NCI-H1694 (cell line): ENCODE data around the gene TTLL9.

Source experiments
- DNase-seq: peaks from one replicate; lab custom pipeline; 2025; lab: John Stamatoyannopoulos, UW

Gene TTLL9

GRCh38 chr20:31836853-31837608 lies 33.4 kb upstream of the TTLL9 start:
- DNase-seq = no peak

GRCh38 chr20:31837896-31838397 lies 32.5 kb upstream of the TTLL9 start:
- no peak for DNase-seq

- DNase-seq = no peak
These were observed 31.7 kb upstream of the TTLL9 start for GRCh38 chr20:31838646-31839292.

- DNase-seq = no peak
These were observed 30.5 kb upstream of the TTLL9 start for GRCh38 chr20:31839782-31840487.

GRCh38 chr20:31840906-31841816 lies 29.3 kb upstream of the TTLL9 start:
- DNase-seq = no peak

- DNase-seq = no peak
These were observed 28.5 kb upstream of the TTLL9 start for GRCh38 chr20:31841928-31842327.

GRCh38 chr20:31842471-31843157 lies 27.8 kb upstream of the TTLL9 start:
- DNase-seq = no peak

GRCh38 chr20:31843288-31843687 lies 27.1 kb upstream of the TTLL9 start:
- no peak for DNase-seq

- no peak for DNase-seq
These were observed 26.6 kb upstream of the TTLL9 start for GRCh38 chr20:31843881-31844280.

- DNase-seq = no peak
These were observed 25.6 kb upstream of the TTLL9 start for GRCh38 chr20:31844737-31845299.

- no peak for DNase-seq
These were observed 25.1 kb upstream of the TTLL9 start, which contains the start of gene FOXS1 for GRCh38 chr20:31845300-31845863. TSS of gene FOXS1 (minus strand) at chr20:31845604. CDS start at chr20:31845542, 62 bp downstream.

- no peak for DNase-seq
These were observed 23.7 kb upstream of the TTLL9 start for GRCh38 chr20:31846793-31847138.

- no peak for DNase-seq
These were observed 22.1 kb upstream of the TTLL9 start for GRCh38 chr20:31848088-31848999.

GRCh38 chr20:31849306-31849930 lies 21.0 kb upstream of the TTLL9 start:
- no peak for DNase-seq

- no peak for DNase-seq
These were observed 19.0 kb upstream of the TTLL9 start for GRCh38 chr20:31851240-31851955.

- no peak for DNase-seq
These were observed 17.0 kb upstream of the TTLL9 start for GRCh38 chr20:31853481-31853880.

GRCh38 chr20:31856516-31856915 lies 13.9 kb upstream of the TTLL9 start:
- DNase-seq = no peak
